GM12891 (cell line): ENCODE data around the gene UBASH3B.

Experiments
- DNase-seq: peaks from one replicate; pipeline ENCODE4 v3.0.0; 2011; ENCODE audit warnings: low spot score; ENCODE audit not compliant: insufficient read length
- FAIRE-seq: peaks from 2 replicates; lab custom pipeline; 2011; peaks lifted over from hg19 to GRCh38; lab: Jason Lieb, UNC
- PAX5 ChIP-seq: IDR thresholded peaks from 2 replicates; pipeline ENCODE4 v1.6.1; 2011; ENCODE audit warnings: low read length, moderate library complexity, mild to moderate bottlenecking; ENCODE audit not compliant: insufficient read depth, severe bottlenecking
- POLR2A ChIP-seq: IDR thresholded peaks from 2 replicates; pipeline ENCODE4 v1.6.1; 2011; ENCODE audit warnings: low read depth, low read length, control low read depth
- POLR2AphosphoS5 ChIP-seq: IDR thresholded peaks from 2 replicates; pipeline ENCODE4 v1.6.1; 2011; ENCODE audit warnings: low read depth, low read length, control low read depth
- POU2F2 ChIP-seq: IDR thresholded peaks from 2 replicates; pipeline ENCODE4 v1.6.1; 2011; ENCODE audit warnings: low read depth, mild to moderate bottlenecking, control low read depth, low read length, moderate library complexity
- SPI1 ChIP-seq: IDR thresholded peaks from 2 replicates; pipeline ENCODE4 v1.6.1; 2011; ENCODE audit warnings: low read depth, low read length, control low read depth
- TAF1 ChIP-seq: IDR thresholded peaks from 2 replicates; pipeline ENCODE4 v1.6.1; 2011; ENCODE audit warnings: low read depth, low read length, control low read depth

Gene UBASH3B

GRCh38 chr11:122786896-122787295 lies 131.4 kb downstream of the UBASH3B start:
- no peak for FAIRE-seq
- no peak for DNase-seq
- TF ChIP-seq PAX5: no peak
- TF ChIP-seq POLR2AphosphoS5: no peak
- TF ChIP-seq POLR2A: no peak
- no peak for TF ChIP-seq SPI1
- no peak for TF ChIP-seq POU2F2
- TF ChIP-seq TAF1: no peak

GRCh38 chr11:122788781-122789535 lies 133.4 kb downstream of the UBASH3B start:
- no peak for DNase-seq
- FAIRE-seq: peak; percentile 55
- no peak for TF ChIP-seq TAF1
- TF ChIP-seq PAX5: no peak
- no peak for TF ChIP-seq POU2F2
- no peak for TF ChIP-seq SPI1
- no peak for TF ChIP-seq POLR2A
- TF ChIP-seq POLR2AphosphoS5: no peak

- TF ChIP-seq POLR2A: no peak
- TF ChIP-seq PAX5: no peak
- TF ChIP-seq TAF1: no peak
- TF ChIP-seq SPI1: no peak
- TF ChIP-seq POU2F2: no peak
- TF ChIP-seq POLR2AphosphoS5: no peak
Observed at GRCh38 chr11:122789907-122790306, 134.4 kb downstream of the UBASH3B start.

GRCh38 chr11:122791411-122791810 lies 135.9 kb downstream of the UBASH3B start:
- TF ChIP-seq POLR2AphosphoS5 (no peak), POLR2A (no peak), TAF1 (no peak), POU2F2 (no peak), SPI1 (no peak), PAX5 (no peak)
- DNase-seq (no peak), FAIRE-seq (peak; percentile 28)

More at GRCh38 chr11:122789907-122790306, 134.4 kb downstream of the UBASH3B start:
- no peak for DNase-seq
- FAIRE-seq: no peak

GRCh38 chr11:122791836-122792235 lies 136.3 kb downstream of the UBASH3B start:
- FAIRE-seq (no peak), DNase-seq (no peak)
- TF ChIP-seq POLR2AphosphoS5 (no peak), POLR2A (no peak), POU2F2 (no peak)

GRCh38 chr11:122793515-122793914 lies 138.0 kb downstream of the UBASH3B start:
- no peak for FAIRE-seq
- no peak for TF ChIP-seq POLR2AphosphoS5
- TF ChIP-seq TAF1: no peak
- no peak for TF ChIP-seq POU2F2
- no peak for TF ChIP-seq SPI1
- TF ChIP-seq PAX5: no peak
- TF ChIP-seq POLR2A: no peak
- no peak for DNase-seq

GRCh38 chr11:122795307-122795706 lies 139.8 kb downstream of the UBASH3B start:
- TF ChIP-seq PAX5 (no peak), SPI1 (no peak), TAF1 (no peak), POLR2AphosphoS5 (no peak), POLR2A (no peak), POU2F2 (no peak)
- no peak for FAIRE-seq
- no peak for DNase-seq

GRCh38 chr11:122796128-122796717 lies 140.7 kb downstream of the UBASH3B start:
- FAIRE-seq (peak; percentile 96), DNase-seq (peak; percentile 35)
- TF ChIP-seq TAF1 (no peak), POU2F2 (no peak), SPI1 (no peak), PAX5 (no peak), POLR2AphosphoS5 (no peak), POLR2A (no peak)

- FAIRE-seq: peak; percentile 5
- no peak for TF ChIP-seq POLR2A
- no peak for TF ChIP-seq POU2F2
- no peak for TF ChIP-seq POLR2AphosphoS5
- TF ChIP-seq SPI1: no peak
- TF ChIP-seq PAX5: no peak
- TF ChIP-seq TAF1: no peak
- DNase-seq: no peak
Observed at GRCh38 chr11:122797651-122798050, 142.1 kb downstream of the UBASH3B start.
